GM18505 (cell line): ENCODE data around the gene TPBG.

Experiments used
- ATAC-seq: cut with Tn5 transposase; IDR thresholded peaks from one replicate; pipeline ENCODE4 v1.9.1; 2021; ENCODE audit not compliant: unreplicated experiment
- POLR2A ChIP-seq: IDR thresholded peaks from 4 replicates; pipeline ENCODE4 v1.6.1; 2011; ENCODE audit warnings: borderline replicate concordance; ENCODE audit not compliant: insufficient read depth, insufficient read length; ENCODE audit errors: extremely low read depth

The TPBG gene, protein sequence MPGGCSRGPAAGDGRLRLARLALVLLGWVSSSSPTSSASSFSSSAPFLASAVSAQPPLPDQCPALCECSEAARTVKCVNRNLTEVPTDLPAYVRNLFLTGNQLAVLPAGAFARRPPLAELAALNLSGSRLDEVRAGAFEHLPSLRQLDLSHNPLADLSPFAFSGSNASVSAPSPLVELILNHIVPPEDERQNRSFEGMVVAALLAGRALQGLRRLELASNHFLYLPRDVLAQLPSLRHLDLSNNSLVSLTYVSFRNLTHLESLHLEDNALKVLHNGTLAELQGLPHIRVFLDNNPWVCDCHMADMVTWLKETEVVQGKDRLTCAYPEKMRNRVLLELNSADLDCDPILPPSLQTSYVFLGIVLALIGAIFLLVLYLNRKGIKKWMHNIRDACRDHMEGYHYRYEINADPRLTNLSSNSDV

GRCh38 chr6:82363428-82364086 lies at the start of gene TPBG:
Gene TPBG (plus strand): TSS chr6:82363817. CDS start chr6:82364962, 1,145 bp downstream.
- no peak for ATAC-seq
- peak; percentile 52 for TF ChIP-seq POLR2A

GRCh38 chr6:82322386-82322785 lies 41.2 kb upstream of the TPBG start:
- no peak for ATAC-seq
- TF ChIP-seq POLR2A = no peak

- TF ChIP-seq POLR2A = no peak
Measured at GRCh38 chr6:82329766-82330165, 33.9 kb upstream of the TPBG start.

GRCh38 chr6:82330171-82330804 lies 33.3 kb upstream of the TPBG start:
- ATAC-seq = no peak
- no peak for TF ChIP-seq POLR2A

More at GRCh38 chr6:82329766-82330165, 33.9 kb upstream of the TPBG start:
- no peak for ATAC-seq

- no peak for ATAC-seq
- no peak for TF ChIP-seq POLR2A
Measured at GRCh38 chr6:82331031-82331773, 32.4 kb upstream of the TPBG start.

DNA sequence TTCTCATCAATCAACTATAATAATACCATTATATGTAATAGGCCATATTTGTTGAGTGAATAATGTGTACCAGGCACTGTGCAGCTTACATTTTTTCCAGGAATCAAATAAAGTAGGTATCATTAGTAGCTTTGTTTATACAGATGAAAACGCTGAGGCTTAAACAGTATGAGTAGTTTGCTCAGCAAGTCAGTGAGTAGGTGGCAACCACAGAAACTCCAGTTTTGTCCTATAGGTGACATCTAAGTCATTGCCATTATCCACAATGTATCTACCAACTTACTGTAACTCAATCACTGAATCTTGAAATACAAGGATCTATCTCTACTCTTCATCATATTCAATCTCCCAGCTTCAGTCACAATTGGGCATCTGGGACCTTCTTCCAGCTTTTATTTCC lies 29.8 kb upstream of the TPBG start:
- no peak for ATAC-seq
- TF ChIP-seq POLR2A = no peak

DNA sequence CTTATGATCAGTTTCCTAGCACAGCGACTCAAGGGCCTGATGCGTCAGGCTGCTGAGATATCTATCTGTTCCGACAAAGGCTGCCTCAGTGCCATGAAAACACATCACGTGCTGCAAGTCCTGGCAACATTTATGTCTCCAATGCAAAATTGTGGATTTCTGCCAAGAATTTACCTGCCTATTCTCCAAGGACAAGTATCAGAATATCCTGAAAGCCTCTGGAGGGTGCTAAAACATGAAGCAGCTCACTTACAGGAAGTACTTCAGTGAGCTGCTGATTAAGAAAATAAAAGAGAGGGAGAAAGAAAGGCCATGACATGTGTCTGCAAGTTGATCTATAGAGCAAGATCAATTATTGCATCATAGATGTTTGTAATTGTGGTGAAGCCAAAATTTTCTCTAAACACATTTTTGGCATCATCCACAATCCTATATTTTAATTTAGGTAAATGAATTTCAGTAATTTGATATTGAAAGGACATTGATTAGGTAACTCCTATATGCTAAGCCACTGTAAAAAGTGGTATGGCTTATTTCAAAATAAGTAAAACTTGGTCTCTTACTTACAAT lies 25.8 kb upstream of the TPBG start:
- ATAC-seq = no peak
- TF ChIP-seq POLR2A = no peak

DNA sequence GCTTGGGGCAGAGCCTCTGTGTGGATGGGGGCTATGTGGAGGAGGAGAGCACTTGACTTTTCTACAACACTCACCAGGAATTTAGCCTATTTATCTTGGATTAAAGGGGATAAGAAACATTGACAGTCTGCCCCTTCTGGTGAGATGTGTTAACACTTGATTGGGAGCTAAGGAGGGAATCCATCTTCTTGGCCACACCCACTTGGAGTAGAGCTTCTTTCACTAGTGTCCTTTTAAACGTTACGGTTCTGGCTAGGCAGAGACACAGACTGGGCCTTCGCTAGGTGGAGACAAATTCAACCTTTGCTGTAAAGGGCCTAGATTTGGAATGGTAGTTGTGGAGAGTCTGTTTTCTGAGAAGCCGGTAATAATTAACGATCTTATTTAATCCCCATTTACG lies 15.5 kb upstream of the TPBG start:
- no peak for ATAC-seq
- TF ChIP-seq POLR2A = no peak

DNA sequence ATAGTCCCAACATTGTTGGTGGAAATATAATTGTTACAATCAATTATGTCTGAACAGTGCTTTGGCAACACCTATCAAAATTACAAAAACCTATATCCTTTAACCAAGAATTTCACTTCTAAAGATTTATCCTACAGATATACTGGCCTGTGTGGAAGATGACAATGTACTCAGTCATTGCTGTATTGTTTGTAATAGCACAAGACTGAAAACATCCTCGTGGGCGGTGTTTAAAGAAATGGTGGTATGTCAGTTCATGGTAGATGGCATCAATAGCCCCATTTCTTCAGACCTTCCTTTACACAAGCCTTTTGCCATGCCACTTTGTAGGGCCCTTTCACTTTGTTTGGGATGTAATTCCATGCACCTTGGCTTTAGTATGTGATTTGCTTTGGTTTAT lies 9.8 kb upstream of the TPBG start:
- ATAC-seq = no peak
- no peak for TF ChIP-seq POLR2A

DNA sequence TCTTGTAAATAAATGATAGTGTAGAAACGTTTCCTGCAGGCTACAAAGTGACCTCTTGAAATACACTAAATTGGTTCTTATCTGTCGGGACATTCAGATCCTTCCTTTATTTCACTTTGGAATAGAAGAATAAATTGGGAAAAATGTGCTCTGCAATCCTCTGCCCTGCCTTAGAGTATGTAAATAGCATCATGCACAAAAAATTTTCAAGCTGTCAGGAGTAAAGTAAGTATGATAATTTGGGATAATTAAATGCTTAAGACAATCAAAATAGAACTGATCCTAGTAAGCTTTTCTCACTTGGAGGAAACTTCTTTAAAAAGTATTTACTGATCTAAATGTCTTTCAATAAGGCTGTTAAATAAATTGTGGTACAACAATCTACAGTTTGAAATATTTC lies 3.1 kb upstream of the TPBG start:
- no peak for TF ChIP-seq POLR2A
- ATAC-seq = no peak

GRCh38 chr6:82361631-82362030 lies 2.0 kb upstream of the TPBG start:
- no peak for ATAC-seq
- TF ChIP-seq POLR2A = no peak

DNA sequence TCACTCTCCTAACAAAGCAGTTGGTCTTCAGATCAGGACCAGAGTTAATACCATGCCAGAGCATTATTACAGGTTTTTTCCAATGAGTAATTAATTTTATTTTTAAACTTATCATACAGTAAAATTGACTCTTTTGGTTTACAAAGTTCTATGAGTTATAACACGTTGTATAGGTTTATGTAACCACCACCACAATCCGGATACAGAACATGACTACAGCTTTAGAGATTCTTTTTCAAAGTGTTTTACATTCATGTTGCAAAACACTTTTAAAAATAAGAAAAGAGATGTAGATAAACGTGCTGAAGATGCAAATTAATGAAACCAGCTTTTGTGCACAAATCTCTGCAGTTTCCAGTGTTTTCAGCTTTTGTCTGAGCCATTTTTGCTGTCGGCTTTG lies 1.5 kb upstream of the TPBG start:
- no peak for ATAC-seq
- TF ChIP-seq POLR2A = no peak
